HG02759 (cell line): ENCODE measurements around the gene SLC8A3.
A peak's percentile ranks its signal among the peaks of the same experiment; 100 is the strongest.

Experiments used
- ATAC-seq: cut with Tn5 transposase; IDR thresholded peaks from one replicate; pipeline ENCODE4 v1.9.1; 2021; ENCODE audit warnings: mild to moderate bottlenecking, moderate library complexity; ENCODE audit not compliant: unreplicated experiment

Gene SLC8A3

DNA sequence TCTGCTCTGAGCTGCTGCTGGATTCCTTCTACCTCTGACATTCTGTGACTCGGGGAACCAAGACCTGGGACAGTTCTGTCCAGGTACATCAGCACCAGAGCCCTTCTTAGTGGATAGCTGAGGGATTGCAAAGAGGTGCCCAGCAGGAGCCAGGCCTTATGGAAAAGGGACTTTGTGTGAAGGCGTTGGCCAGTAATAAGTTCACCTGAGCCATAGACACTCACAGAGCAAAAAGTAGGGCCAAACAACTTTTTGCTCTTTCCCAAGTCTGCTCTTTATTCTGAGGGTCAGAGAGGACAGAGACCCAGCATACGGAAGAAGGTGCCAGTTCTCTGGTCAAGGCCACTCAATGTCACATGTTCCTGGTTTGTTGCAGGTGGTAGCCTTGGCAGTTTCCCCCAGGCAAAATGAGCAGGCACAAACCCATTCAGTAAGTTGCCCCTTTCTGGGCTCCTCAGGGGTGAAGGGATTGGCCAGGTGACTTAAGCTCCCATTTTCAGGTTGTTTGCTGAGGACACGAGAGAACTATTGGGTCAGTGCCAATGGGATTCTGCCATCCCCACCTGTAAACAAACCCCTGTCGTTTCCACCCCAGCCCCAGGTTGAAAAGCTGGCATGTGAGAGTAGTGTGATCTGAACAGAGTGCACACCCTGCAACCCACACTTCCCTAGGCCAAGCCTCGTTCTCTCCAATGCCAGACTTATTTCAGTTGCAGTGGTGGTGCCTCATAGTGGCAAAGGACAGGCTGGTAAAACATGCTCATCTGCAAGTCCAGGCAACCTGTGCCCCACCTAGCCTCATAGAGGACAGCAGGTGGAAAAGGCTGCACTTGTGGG, 159.2 kb downstream of the SLC8A3 start:
- ATAC-seq, result no peak

DNA sequence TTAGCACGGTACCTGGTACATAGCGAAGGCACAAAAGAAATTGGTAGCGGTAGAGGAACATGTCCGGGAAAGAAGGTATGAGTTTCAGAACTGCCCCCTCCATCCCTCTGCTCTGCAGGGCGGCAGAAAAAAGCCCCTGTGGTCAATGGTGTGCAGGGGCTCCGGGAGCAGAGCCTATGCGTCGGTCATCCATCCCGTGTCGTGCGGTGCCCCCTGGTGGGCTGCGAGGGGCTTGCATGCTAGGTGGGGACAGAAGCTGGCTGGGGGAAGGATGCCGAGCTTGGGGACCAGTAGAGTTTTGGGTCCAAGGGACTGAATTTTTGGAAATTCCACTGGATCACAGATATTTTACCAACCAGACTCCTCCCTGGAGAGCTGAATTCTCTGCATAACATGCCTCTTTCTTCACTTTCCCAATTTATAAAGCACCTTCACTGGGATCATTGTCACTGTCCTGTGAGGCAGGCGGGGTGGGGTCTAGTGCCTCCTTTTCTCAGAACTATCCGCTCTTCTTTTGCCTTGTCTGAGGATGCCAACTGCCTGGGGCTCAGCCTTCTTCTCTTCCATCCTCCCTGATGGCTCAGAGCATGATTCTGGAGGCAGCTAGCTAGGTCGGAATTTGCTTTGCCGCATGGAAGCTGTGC, 160.8 kb downstream of the SLC8A3 start:
- no peak for ATAC-seq

DNA sequence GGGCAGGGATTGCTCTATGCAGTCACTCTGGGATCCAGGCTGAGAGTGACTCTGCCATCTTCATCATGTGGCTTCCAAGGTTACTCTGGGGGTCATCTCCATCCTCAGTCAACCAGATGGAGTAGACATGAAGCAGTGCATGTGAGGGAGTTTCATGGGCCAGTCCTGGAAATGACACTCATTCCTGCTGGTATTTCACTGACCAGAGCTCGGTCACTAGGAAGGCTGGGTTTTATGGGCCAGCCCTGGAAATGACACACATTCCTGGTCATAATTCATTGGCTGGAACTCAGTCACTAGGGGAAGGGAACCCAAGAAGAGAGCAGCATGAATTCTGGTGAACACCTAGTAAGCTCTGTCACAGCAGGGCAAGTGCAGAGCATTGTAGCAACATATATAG, 164.9 kb downstream of the SLC8A3 start:
- ATAC-seq, result no peak

DNA sequence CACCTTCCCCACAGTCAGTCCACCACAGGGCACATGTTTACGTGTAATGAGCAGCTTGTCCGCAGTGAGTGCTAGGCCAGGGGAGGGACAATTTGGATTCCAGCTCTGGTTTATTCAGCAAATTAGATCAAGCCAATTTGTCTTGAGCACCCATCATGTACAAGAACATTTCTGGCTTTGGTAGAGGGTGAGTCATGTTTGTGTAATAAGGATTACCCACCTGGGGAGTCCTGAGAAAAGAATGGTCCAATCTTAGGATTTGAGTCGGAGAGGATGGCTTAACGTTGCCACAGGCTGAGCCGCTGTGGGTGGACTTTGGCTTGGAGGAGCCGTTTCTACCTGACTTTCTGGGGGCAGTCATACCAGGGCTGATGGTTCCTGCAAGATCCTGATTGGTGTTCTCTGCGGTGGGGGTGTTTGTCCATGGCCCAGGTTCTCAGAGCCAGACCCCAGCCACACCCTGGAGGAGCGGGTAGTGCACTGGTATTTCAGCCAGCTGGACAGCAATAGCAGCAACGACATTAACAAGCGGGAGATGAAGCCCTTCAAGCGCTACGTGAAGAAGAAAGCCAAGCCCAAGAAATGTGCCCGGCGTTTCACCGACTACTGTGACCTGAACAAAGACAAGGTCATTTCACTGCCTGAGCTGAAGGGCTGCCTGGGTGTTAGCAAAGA, 165.8 kb downstream of the SLC8A3 start:
- no peak for ATAC-seq

DNA sequence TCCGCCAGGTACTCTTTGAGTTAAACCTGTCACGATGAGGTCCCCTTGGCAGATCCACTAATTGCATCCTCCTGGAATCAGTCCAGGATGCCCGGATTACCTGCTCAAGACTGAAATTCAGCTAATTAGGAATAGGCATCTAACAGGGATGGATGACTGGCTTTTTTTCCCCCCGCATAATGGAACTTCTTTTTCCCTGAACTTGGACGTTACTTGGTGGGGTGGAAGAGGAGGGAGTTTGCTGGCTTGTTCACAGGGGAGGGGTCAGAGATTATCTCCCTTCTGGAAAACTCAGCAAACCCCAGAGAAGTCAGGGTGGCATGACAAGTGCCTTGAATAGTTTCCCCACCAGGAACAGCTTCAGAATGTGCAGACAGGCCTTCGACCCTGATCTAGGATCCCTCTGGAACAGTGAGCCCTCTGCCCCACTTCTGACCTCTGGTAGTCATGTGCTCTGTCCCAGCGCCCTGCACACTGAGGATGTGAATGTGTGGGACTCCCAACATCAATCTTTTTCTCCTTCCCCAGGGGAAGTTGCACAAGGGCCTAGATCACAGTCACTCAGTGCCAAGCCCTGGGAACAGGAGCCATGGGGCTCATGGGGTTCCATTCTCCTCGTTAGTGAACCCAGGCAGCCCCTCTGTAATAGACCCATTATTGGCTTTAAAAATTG, 167.1 kb downstream of the SLC8A3 start:
- no peak for ATAC-seq

DNA sequence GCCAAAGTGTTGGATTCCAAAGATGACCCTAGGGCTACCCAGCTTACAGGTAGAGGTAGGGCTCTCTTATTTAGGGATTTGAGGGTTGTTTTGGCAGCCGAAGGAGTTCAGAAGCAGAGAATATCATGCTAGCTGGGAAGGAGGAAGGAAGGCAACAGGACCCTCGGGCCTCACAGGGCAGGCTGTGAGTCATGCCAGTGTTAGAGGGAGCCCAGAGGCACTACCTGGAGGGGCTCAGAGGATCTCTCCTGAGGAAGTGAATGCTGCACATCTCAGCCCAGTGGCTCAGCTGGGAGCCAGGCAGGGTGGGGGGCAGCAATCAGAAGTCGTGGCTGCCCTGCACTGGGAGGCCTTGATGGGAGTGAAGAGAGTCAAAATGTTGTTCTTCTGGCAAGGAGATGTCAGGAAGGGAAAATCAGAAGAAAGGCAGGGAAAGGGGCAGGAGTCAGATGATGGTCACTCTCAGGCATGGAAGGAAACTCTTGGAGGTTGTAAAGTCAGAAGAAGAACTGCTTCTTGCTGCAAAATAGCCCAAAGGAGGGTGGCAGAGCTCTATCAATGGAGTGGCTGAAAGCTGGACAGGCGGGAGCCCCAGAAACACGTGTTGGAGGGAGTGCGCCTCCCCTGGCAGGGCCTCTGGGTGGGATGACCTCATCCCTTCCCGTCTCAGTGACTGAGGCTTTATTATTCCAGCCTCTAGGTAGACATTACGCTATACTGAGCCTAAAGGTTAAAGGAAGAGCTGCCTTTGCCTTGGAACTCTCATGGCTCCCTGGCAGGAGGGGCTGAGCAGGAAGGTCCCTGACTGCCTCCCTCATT, 168.2 kb downstream of the SLC8A3 start:
- ATAC-seq, result no peak

DNA sequence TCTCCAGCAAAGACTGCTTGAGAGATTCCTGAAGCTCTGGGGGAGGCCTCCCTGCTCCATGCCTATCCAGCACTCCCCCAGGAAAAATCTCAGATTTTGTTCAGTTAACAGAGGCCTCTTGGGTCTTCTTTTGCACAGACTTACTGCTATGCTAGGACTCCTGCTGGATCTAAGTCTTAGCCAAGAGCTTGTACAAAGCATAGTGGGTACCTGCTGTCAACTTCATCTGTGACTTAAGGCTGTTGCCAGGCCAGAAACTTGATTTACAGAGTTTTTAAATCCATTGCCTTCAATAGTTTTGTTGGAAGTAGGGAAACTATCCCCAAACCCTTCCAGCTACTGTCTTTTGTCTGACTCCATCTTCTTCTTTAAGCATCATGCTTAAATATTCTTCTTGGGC, 169.1 kb downstream of the SLC8A3 start:
- no peak for ATAC-seq

DNA sequence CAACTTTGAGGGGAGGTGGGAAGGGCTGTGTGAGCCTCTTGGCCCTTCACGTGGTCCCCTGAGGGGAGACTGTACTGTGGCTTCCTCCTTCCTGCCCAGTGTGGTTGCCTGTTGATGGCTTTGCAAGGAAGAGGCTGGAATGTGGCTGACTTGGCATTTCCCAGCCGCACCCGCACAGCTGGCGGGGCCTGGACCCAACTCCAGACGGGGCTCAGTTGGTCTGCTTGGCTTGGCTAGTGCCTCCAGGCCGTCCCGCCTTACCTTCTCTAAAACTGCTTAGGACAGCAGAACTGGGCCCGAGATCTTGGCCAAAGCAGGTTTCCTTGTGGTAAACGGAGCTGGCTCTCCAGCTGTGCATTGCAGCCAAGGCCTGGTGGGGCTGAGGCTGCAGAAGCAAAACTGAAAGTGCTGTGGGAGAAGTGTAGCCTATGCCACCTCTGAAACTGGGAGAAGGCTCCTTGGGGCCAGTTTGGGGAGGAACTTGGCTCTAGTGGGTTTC, 170.0 kb downstream of the SLC8A3 start:
- peak; percentile 71 for ATAC-seq

DNA sequence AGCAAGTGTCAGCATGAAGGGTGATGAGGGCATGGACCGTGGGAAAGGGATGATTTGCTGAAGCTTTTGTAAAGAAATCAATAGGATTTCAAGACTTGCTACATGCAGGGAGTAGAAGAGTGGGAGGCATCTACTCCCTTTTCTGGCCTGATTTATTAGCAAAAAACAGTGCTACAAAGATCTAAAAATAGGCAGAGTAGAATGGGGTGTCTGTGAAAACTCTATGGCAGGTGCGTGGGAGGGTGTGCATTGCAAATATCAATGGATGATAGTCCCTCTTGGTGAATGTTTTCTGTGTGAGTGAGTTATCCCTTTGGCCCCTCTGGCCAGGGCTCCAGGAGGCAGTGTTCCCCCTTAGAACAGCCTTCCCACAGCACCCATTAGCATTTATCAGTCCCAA, 170.5 kb downstream of the SLC8A3 start:
- no peak for ATAC-seq

DNA sequence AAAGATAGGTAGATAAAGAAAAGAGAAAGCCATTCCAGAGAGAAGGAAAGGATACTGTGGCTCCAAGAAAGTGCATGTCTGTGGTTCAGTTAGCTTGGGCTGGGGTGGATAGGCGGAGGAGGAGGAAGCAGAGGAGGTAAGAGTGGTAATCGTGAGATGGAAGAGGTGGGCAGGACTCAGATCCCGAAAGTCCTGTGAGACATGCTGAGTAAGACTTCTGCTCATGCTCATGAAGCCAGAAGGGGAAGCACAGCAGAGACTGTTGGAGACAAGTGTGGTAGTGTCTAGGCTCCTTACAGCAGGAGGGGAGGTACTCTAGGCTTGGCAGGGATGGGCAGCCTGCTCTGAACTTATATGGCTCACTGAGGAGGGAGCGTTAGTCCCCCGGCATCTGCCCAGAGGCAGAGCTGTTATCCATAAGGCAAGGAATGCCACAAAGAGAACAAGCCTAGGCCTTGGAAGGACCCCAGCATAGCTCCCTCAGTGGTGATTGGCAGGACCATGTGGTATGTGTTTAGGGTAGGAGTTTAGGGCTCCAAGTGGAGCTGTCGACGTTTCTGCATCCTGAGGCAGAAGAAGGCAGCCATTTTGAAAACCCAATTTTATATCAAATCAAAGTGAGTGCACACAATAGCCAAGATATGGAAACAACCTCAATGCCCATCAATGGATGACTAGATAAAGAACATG, 174.2 kb downstream of the SLC8A3 start:
- no peak for ATAC-seq

DNA sequence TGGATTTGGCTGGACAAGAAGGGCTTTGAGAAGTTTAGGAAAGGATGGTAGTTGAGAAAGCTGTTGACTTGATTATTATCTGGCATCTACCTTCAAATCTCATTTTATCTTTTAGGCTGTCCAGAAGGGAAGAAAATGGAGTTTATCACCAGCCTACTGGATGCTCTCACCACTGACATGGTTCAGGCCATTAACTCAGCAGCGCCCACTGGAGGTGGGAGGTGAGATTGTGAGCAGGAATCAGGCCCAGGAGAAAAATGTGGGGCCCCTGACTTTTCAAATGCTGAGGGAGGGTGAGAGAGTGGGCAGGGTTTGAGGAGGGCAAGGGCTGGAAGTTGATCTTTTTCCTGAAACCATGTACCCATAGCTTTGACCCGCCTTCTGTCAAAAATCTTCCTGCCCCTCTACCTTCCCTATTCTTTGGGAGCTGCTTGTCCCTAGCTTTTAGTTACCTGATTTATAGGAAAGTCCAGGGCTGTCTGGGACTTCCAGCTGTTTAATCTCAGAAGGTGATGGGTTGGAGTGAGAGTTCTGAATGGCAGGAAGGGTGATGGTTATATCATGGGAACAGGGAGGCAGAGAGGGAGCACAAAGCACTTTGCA, 175.4 kb downstream of the SLC8A3 start:
- ATAC-seq, result no peak

DNA sequence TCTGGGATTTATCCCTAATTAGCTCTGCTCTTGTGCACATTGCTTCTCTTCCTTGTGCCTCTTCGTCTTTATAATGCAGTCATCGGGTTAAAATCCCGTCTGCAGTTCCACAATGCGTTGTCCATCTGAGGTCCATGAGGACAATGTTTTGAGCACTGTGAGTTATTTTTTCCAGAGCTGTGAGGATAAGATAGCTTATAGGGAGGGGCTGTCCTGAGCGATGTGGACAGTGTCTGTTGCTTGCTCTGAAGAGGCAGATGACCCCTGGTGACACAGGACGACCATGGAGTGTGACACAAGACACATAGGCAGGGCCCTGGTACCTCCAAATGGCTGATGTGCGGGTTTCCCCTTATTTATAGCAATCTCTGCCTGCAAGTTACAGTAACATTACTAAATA, 177.0 kb downstream of the SLC8A3 start:
- ATAC-seq, result no peak

DNA sequence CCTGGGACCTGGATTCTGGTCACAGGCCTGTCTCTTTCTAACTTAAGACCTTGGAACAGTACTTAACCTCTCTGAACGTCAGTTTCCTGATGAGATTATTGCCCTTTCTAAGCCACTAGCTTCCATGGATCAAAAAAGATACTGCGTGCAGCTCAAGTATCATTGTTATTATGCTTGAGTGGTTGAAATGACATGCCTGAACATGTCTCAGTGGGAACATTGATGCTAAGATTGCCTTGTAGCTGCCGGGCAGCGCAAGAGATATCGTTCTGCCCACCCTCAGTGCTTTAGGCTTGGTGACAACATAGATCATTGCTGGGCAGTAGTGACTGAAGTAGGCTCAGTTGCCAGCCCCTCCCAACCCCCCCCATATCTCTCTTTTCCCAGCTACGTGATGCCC, 177.7 kb downstream of the SLC8A3 start:
- ATAC-seq, result no peak

DNA sequence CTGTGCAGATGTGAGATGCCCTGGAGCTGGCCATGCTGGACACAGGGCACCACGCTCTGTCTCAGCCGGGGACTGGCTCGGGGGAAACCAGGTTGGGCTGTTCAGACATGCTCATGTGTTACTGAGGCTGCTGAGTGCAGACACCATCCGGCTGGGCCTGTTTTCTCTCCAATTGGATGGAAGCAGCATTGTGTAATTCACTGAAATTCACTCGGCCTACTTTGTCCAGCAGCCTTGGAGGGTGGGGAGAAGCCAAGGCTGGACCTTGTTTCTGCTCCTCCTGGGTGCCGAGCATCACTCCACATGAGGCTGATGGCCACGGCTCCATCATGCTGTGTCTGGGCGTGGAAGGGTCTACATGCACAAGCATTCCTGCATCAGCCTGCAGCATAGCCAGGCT, 178.8 kb downstream of the SLC8A3 start:
- no peak for ATAC-seq

DNA sequence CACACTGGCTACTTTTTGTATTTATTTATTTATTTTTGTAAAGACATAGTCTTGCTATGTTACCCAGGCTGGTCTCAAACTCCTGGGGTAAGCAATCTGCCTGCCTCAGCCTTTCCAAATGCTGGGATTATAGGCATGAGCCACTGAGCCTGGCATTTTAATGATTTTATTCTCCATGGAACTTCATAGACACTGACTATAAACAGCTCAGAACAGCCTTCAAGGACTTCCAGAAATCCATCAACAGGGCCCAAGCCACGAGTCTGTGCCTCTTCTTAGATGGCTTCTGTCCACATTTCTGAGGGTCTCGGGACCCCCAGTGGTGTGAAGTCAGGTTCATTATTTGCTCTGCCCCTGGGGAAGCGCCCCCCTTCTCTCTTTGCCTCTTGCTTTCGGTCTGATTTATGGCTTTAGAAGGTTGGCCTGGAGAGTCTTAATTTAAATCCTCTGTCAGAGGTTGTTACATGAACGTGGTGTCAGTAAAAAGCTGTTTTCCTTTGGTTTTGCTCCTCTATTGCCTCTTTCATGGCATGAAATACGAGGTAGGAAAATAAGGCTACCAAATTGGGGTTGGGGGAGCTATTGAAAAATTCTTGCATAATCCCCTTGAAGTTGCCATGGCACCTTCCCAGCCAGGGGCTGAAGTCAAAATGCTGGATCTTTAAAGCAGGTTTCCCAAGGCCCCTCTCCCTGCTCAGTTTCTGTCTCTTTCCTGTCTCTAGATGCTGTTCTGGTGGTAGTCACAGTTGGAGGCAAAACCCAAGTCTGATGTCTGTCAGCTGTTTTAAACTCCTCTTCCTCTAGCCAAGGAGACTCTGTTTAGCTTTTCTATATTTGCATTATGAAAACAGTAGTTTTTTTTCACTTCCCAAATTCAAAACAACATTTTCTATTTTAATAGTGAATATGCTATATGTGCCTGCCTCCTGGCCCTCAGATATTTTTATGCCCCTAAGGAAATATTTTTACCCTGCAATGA, 180.2 kb downstream of the SLC8A3 start:
- no peak for ATAC-seq

DNA sequence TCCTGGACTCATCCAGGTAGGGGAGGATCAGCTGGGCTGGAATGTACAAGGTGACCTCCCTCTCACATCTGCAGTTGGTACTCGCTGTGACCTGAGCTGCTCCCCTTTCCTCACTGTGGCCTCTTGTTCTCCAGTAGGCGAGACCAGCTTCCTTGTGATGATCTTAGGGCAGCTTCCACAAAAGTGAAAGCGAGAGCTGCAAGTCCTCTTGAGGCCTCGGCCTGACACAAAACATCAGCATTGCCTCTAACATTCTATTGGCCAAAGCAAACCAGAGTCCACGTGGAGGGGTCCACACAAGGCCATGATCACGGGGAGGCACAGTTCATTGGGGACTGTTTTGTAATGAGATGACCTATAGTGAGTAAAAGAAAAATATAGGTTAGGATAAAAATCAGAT, 182.1 kb downstream of the SLC8A3 start:
- no peak for ATAC-seq

DNA sequence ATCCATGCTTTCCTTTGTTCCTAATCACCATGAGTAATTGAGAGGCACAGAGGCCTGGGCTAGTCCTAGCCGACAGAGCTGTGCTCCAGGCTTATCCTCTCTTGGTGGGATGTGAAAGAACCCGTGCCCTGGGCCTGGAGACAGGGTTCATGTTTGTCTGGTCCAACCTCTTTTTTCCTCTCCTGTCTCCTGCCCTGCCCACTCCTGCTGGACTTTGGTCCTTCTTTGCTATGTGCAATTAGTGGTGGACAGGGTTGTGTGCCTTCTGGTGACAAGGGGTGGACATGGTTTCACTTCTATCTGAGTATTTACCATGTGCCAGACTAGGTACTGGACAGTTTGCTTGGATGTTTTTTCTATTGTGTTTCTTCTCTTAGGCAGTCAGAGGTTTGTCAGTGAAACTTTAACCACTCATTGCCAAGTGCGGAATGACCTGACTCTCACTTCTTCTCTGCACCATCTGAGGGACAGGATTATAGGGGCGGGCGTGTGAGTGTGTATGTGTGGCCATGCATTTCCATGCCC, 183.4 kb downstream of the SLC8A3 start:
- no peak for ATAC-seq

DNA sequence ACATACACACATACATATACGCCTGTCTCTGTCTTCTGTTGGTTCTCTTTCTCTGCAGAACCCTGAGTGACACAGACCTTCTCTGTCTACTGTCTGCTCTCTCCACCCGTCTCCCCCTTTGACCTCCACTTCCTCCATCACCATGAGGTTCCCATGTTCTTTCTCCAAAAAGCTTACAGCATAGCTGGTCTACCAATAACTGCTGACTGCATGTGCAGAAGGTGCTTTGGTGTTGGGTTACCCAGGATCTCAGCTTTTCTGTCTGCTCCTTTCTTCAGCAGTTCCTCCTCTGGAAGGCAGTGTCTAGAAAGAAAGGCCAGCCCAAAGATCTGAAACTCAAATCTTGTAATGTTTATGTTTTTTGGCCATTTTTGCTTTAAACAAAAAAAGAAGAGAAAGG, 184.0 kb downstream of the SLC8A3 start:
- no peak for ATAC-seq
